GM23338 (cell line): ENCODE data around the gene C1QTNF1. TPM values are rescaled to one million over a fixed set of nuclear protein-coding genes. Genes with fewer than 3 reads are reported as not detected.

ENCODE experiments used
- ATAC-seq: fragments of 200-7000 bp; cut with Tn5 transposase; 3 replicates; pipeline ENCODE4 v1.9.1; 2020
- DNase-seq: peaks from one replicate; pipeline ENCODE4 v3.0.0-alpha.2; 2015; ENCODE audit warnings: low spot score
- H2AFZ ChIP-seq: fragments of 200-600 bp; sonication (generic); 2 replicates; pipeline ENCODE4 v1.8.0; 2016; ENCODE audit warnings: antibody characterized with exemption, mild to moderate bottlenecking, moderate library complexity
- H3F3A ChIP-seq: fragments of 200-600 bp; sonication (generic); replicated peaks from 2 replicates; pipeline ENCODE4 v1.8.0; 2017; ENCODE audit warnings: antibody characterized with exemption, mixed run types, low read depth
- H3K27ac ChIP-seq: fragments of 200-600 bp; sonication (generic); 2 replicates; pipeline ENCODE4 v1.6.1; 2016; ENCODE audit warnings: low read depth
- H3K27me3 ChIP-seq: fragments of 200-600 bp; sonication (generic); 2 replicates; pipeline ENCODE4 v1.8.0; 2016; ENCODE audit warnings: mild to moderate bottlenecking, mixed run types, moderate library complexity; ENCODE audit not compliant: insufficient read depth
- H3K36me3 ChIP-seq: fragments of 200-600 bp; sonication (generic); 2 replicates; pipeline ENCODE4 v1.8.0; 2016; ENCODE audit warnings: mild to moderate bottlenecking; ENCODE audit not compliant: insufficient read depth
- H3K4me1 ChIP-seq: fragments of 200-600 bp; sonication (generic); 2 replicates; pipeline ENCODE4 v1.8.0; 2016; ENCODE audit warnings: mild to moderate bottlenecking, moderate library complexity; ENCODE audit not compliant: insufficient read depth
- H3K4me2 ChIP-seq: fragments of 200-600 bp; sonication (generic); 2 replicates; pipeline ENCODE4 v1.7.1; 2017; ENCODE audit warnings: mixed run types
- H3K4me3 ChIP-seq: fragments of 200-600 bp; sonication (generic); 2 replicates; pipeline ENCODE4 v1.6.1; 2016; ENCODE audit warnings: mixed run types
- H3K79me2 ChIP-seq: fragments of 200-600 bp; sonication (generic); replicated peaks from 2 replicates; pipeline ENCODE4 v1.8.0; 2017; ENCODE audit warnings: mild to moderate bottlenecking; ENCODE audit not compliant: insufficient read depth
- H3K9me2 ChIP-seq: fragments of 200-600 bp; sonication (generic); 2 replicates; pipeline ENCODE4 v1.8.0; 2017; ENCODE audit not compliant: insufficient read depth
- H4K20me1 ChIP-seq: fragments of 200-600 bp; sonication (generic); replicated peaks from 2 replicates; pipeline ENCODE4 v1.8.0; 2017; ENCODE audit warnings: mild to moderate bottlenecking; ENCODE audit not compliant: insufficient read depth
- H3K27ac Mint-ChIP-seq: 2 replicates; pipeline ENCODE4 v1.8.0; 2020; ENCODE audit warnings: inconsistent platforms, mild to moderate bottlenecking, moderate library complexity, mixed read lengths
- H3K27me3 Mint-ChIP-seq: 3 replicates; pipeline ENCODE4 v1.8.0; 2022; ENCODE audit warnings: low read depth, mild to moderate bottlenecking, moderate library complexity, mixed read lengths, inconsistent platforms; ENCODE audit not compliant: insufficient read depth, poor library complexity
- H3K36me3 Mint-ChIP-seq: 3 replicates; pipeline ENCODE4 v1.8.0; 2021; ENCODE audit warnings: low read depth, mild to moderate bottlenecking, inconsistent platforms, moderate library complexity, mixed read lengths
- H3K4me1 Mint-ChIP-seq: 3 replicates; pipeline ENCODE4 v1.8.0; 2020; ENCODE audit warnings: mild to moderate bottlenecking, inconsistent platforms, mixed read lengths
- H3K4me3 Mint-ChIP-seq: 3 replicates; pipeline ENCODE4 v1.8.0; 2021; ENCODE audit warnings: moderate library complexity, mild to moderate bottlenecking, inconsistent platforms, mixed read lengths
- H3K9me3 Mint-ChIP-seq: 3 replicates; pipeline ENCODE4 v1.8.0; 2020; ENCODE audit warnings: moderate library complexity, mild to moderate bottlenecking, inconsistent platforms, mixed read lengths
- CREB1 ChIP-seq: fragments of 250-450 bp; sonication (Bioruptor Pico); IDR thresholded peaks from 2 replicates; pipeline ENCODE4 v1.5.0; 2020; ENCODE audit warnings: low read depth, mild to moderate bottlenecking, moderate library complexity
- EZH2 ChIP-seq: fragments of 200-600 bp; sonication (generic); IDR thresholded peaks from one replicate; pipeline ENCODE4 v1.8.0; 2017; ENCODE audit warnings: antibody characterized with exemption, mild to moderate bottlenecking, low read depth; ENCODE audit not compliant: unreplicated experiment
- EZH2phosphoT487 ChIP-seq: fragments of 200-600 bp; sonication (generic); IDR thresholded peaks from one replicate; pipeline ENCODE4 v1.8.1; 2018; ENCODE audit warnings: antibody characterized with exemption; ENCODE audit not compliant: unreplicated experiment
- JUNB ChIP-seq: IDR thresholded peaks from one replicate; pipeline ENCODE4 v1.6.1; 2016; ENCODE audit warnings: antibody characterized with exemption; ENCODE audit not compliant: unreplicated experiment
- NANOG ChIP-seq: IDR thresholded peaks from 2 replicates; pipeline ENCODE4 v1.6.1; 2016; ENCODE audit warnings: antibody characterized with exemption, borderline replicate concordance
- POLR2AphosphoS5 ChIP-seq: IDR thresholded peaks from 2 replicates; pipeline ENCODE4 v1.6.1; 2016; ENCODE audit warnings: antibody characterized with exemption, low read depth
- STAT1 ChIP-seq: IDR thresholded peaks from one replicate; pipeline ENCODE4 v1.6.1; 2016; ENCODE audit warnings: antibody characterized with exemption; ENCODE audit not compliant: unreplicated experiment
- ZNF114 ChIP-seq: fragments of 250-450 bp; sonication (Bioruptor Pico); IDR thresholded peaks from 2 replicates; pipeline ENCODE4 v1.5.0; 2020; ENCODE audit warnings: mild to moderate bottlenecking, moderate library complexity
- ZNF331 ChIP-seq: fragments of 250-450 bp; sonication (Bioruptor Pico); IDR thresholded peaks from 2 replicates; pipeline ENCODE4 v1.5.0; 2020; ENCODE audit warnings: low read depth, mild to moderate bottlenecking, moderate library complexity
- polyA plus RNA-seq: library from polyadenylated mRNA; unstranded; fragments of >200 nt; fragmentation: Nextera tagmentation; extraction: Ambion mirVana; gene quantifications from 2 replicates; pipeline ENCODE4 v1.2.1, GENCODE V29; 2016
- total RNA-seq: library from RNA; depleted of rRNA; stranded (reverse); fragments of >200 nt; shearing (Covaris generic); gene quantifications from 2 replicates; pipeline ENCODE4 v1.2.3, GENCODE V29; 2014
- TF ChIP-seq, protein P1 (sequence below): fragments of 250-450 bp; sonication (Bioruptor Pico); IDR thresholded peaks from 2 replicates; pipeline ENCODE4 v1.5.0; 2020; ENCODE audit warnings: mild to moderate bottlenecking, moderate library complexity
- TF ChIP-seq, protein P2 (sequence below): IDR thresholded peaks from 2 replicates; pipeline ENCODE4 v1.6.1; 2016; ENCODE audit warnings: antibody characterized with exemption
- TF ChIP-seq, protein P3 (sequence below): IDR thresholded peaks from one replicate; pipeline ENCODE4 v1.6.1; 2018; ENCODE audit warnings: antibody characterized with exemption; ENCODE audit not compliant: unreplicated experiment
- TF ChIP-seq, protein P4 (sequence below), 2 experiments: fragments of 200-600 bp in 1 of 2; sonication (generic) in 1 of 2; conservative IDR thresholded peaks; 2 replicates each; pipeline versions ENCODE4 v1.5.1 to v1.6.1; 2016 to 2017; ENCODE audit warnings: antibody characterized with exemption in 2 of 2, low read depth in 2 of 2, mild to moderate bottlenecking in 2 of 2, moderate library complexity in 1 of 2

The C1QTNF1 gene
- total and polyA plus RNA-seq, 2 experiments from 2014 or later = 1.1 to 1.9 TPM

DNA sequence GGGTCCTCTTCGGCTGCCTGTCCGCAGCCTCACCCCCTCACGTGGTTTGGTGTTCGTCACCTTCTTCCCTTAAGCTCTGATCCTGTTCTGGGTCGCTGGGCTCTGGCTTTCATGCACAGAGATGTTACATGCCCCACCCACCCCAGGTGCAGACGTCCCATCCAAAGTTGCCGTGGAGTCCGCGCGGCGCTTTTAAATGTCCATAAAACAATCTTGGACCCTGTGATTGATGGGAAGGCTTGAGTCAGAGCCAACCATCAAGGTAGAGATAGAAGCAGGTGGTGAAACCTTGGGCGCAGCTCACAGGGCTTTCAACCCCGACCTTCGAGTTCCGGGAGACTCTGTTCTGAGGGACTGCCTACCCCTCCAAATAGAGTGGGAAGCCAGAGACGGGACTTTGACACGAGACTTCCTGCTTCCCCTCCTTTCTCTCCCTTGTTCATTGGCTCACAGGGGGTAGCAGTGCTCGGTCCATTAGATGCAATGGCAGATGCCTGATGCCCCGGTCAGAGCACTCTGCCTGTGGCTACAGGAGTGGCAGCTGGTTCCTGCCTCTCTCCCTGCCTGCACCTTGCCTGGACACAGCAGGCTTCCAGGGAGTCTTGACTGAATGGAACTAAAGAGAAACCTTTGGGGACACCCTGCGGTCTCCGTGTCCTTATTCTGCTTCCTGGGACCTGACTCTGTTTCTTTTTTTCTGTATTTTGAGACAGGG is 54.7 kb downstream of the C1QTNF1 start:
- ATAC-seq = no peak
- no peak overlapping the region for H3K4me3 Mint-ChIP-seq
- no peak overlapping the region for H3K27ac Mint-ChIP-seq

More for the DNA sequence above, 54.7 kb downstream of the C1QTNF1 start:
- peaks cover 9% of the 10 kb centered on the region for H4K20me1 ChIP-seq
- peaks cover 4% of the 10 kb centered on the region; the same call in 1 of the 3 replicates for H3K9me3 Mint-ChIP-seq
- no peak overlapping the region for H3K27ac ChIP-seq
- H3K4me1 Mint-ChIP-seq = peaks cover 8% of the 10 kb centered on the region; the same call in 2 of the 3 replicates
- no peaks in the 10 kb centered on the region for H3K79me2 ChIP-seq
- H3K36me3 ChIP-seq = peaks cover 3% of the 10 kb centered on the region; the same call in 1 of the 2 replicates
- TF ChIP-seq POLR2AphosphoS5 = no peak
- TF ChIP-seq, protein P1, sequence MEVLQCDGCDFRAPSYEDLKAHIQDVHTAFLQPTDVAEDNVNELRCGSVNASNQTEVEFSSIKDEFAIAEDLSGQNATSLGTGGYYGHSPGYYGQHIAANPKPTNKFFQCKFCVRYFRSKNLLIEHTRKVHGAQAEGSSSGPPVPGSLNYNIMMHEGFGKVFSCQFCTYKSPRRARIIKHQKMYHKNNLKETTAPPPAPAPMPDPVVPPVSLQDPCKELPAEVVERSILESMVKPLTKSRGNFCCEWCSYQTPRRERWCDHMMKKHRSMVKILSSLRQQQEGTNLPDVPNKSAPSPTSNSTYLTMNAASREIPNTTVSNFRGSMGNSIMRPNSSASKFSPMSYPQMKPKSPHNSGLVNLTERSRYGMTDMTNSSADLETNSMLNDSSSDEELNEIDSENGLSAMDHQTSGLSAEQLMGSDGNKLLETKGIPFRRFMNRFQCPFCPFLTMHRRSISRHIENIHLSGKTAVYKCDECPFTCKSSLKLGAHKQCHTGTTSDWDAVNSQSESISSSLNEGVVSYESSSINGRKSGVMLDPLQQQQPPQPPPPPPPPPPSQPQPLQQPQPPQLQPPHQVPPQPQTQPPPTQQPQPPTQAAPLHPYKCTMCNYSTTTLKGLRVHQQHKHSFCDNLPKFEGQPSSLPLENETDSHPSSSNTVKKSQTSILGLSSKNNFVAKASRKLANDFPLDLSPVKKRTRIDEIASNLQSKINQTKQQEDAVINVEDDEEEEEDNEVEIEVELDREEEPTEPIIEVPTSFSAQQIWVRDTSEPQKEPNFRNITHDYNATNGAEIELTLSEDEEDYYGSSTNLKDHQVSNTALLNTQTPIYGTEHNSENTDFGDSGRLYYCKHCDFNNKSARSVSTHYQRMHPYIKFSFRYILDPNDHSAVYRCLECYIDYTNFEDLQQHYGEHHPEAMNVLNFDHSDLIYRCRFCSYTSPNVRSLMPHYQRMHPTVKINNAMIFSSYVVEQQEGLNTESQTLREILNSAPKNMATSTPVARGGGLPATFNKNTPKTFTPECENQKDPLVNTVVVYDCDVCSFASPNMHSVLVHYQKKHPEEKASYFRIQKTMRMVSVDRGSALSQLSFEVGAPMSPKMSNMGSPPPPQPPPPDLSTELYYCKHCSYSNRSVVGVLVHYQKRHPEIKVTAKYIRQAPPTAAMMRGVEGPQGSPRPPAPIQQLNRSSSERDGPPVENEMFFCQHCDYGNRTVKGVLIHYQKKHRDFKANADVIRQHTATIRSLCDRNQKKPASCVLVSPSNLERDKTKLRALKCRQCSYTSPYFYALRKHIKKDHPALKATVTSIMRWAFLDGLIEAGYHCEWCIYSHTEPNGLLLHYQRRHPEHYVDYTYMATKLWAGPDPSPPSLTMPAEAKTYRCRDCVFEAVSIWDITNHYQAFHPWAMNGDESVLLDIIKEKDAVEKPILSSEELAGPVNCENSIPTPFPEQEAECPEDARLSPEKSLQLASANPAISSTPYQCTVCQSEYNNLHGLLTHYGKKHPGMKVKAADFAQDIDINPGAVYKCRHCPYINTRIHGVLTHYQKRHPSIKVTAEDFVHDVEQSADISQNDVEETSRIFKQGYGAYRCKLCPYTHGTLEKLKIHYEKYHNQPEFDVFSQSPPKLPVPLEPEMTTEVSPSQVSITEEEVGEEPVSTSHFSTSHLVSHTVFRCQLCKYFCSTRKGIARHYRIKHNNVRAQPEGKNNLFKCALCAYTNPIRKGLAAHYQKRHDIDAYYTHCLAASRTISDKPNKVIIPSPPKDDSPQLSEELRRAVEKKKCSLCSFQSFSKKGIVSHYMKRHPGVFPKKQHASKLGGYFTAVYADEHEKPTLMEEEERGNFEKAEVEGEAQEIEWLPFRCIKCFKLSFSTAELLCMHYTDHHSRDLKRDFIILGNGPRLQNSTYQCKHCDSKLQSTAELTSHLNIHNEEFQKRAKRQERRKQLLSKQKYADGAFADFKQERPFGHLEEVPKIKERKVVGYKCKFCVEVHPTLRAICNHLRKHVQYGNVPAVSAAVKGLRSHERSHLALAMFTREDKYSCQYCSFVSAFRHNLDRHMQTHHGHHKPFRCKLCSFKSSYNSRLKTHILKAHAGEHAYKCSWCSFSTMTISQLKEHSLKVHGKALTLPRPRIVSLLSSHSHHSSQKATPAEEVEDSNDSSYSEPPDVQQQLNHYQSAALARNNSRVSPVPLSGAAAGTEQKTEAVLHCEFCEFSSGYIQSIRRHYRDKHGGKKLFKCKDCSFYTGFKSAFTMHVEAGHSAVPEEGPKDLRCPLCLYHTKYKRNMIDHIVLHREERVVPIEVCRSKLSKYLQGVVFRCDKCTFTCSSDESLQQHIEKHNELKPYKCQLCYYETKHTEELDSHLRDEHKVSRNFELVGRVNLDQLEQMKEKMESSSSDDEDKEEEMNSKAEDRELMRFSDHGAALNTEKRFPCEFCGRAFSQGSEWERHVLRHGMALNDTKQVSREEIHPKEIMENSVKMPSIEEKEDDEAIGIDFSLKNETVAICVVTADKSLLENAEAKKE = no peak
- TF ChIP-seq, protein P2, sequence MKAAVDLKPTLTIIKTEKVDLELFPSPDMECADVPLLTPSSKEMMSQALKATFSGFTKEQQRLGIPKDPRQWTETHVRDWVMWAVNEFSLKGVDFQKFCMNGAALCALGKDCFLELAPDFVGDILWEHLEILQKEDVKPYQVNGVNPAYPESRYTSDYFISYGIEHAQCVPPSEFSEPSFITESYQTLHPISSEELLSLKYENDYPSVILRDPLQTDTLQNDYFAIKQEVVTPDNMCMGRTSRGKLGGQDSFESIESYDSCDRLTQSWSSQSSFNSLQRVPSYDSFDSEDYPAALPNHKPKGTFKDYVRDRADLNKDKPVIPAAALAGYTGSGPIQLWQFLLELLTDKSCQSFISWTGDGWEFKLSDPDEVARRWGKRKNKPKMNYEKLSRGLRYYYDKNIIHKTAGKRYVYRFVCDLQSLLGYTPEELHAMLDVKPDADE = no peak
- no peak for TF ChIP-seq CREB1 (CRISPR knock-in tag)
- TF ChIP-seq JUNB = no peak
- TF ChIP-seq NANOG = no peak
- no peak for TF ChIP-seq STAT1
- TF ChIP-seq ZNF114 (CRISPR knock-in tag) = no peak
- TF ChIP-seq, protein P3, sequence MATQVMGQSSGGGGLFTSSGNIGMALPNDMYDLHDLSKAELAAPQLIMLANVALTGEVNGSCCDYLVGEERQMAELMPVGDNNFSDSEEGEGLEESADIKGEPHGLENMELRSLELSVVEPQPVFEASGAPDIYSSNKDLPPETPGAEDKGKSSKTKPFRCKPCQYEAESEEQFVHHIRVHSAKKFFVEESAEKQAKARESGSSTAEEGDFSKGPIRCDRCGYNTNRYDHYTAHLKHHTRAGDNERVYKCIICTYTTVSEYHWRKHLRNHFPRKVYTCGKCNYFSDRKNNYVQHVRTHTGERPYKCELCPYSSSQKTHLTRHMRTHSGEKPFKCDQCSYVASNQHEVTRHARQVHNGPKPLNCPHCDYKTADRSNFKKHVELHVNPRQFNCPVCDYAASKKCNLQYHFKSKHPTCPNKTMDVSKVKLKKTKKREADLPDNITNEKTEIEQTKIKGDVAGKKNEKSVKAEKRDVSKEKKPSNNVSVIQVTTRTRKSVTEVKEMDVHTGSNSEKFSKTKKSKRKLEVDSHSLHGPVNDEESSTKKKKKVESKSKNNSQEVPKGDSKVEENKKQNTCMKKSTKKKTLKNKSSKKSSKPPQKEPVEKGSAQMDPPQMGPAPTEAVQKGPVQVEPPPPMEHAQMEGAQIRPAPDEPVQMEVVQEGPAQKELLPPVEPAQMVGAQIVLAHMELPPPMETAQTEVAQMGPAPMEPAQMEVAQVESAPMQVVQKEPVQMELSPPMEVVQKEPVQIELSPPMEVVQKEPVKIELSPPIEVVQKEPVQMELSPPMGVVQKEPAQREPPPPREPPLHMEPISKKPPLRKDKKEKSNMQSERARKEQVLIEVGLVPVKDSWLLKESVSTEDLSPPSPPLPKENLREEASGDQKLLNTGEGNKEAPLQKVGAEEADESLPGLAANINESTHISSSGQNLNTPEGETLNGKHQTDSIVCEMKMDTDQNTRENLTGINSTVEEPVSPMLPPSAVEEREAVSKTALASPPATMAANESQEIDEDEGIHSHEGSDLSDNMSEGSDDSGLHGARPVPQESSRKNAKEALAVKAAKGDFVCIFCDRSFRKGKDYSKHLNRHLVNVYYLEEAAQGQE = no peak
- TF ChIP-seq EZH2 = no peak
- no peak for TF ChIP-seq ZNF331
- TF ChIP-seq, protein P4, sequence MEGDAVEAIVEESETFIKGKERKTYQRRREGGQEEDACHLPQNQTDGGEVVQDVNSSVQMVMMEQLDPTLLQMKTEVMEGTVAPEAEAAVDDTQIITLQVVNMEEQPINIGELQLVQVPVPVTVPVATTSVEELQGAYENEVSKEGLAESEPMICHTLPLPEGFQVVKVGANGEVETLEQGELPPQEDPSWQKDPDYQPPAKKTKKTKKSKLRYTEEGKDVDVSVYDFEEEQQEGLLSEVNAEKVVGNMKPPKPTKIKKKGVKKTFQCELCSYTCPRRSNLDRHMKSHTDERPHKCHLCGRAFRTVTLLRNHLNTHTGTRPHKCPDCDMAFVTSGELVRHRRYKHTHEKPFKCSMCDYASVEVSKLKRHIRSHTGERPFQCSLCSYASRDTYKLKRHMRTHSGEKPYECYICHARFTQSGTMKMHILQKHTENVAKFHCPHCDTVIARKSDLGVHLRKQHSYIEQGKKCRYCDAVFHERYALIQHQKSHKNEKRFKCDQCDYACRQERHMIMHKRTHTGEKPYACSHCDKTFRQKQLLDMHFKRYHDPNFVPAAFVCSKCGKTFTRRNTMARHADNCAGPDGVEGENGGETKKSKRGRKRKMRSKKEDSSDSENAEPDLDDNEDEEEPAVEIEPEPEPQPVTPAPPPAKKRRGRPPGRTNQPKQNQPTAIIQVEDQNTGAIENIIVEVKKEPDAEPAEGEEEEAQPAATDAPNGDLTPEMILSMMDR (conservative IDR thresholded peaks at IDR 0.05; ENCODE audit: low read depth in 2 of 2) = no peak
- TF ChIP-seq EZH2phosphoT487 = no peak
- H3F3A ChIP-seq = no peaks in the 10 kb centered on the region
- no peak overlapping the region for H3K4me2 ChIP-seq
- no peaks in the 10 kb centered on the region for H3K9me2 ChIP-seq
- peaks cover 42% of the 10 kb centered on the region for H3K36me3 Mint-ChIP-seq
- no peak overlapping the region for H3K4me3 ChIP-seq
- H3K4me1 ChIP-seq = peaks cover 7% of the 10 kb centered on the region; the same call in 1 of the 2 replicates
- H2AFZ ChIP-seq = no peak overlapping the region
- DNase-seq = no peak
- peaks cover 11% of the 10 kb centered on the region for H3K27me3 Mint-ChIP-seq
- no peaks in the 10 kb centered on the region for H3K27me3 ChIP-seq
